NCI-H1105 (cell line): ENCODE data around the gene PLPP3.
A peak's percentile ranks its signal among the peaks of the same experiment; 100 is the strongest.
"Not testable (repeated sequence)": the region's sequence is repeated elsewhere in the genome, so short reads cannot be mapped to it uniquely, and the experiment has no call there.

Experiments
- DNase-seq: peaks from one replicate; lab custom pipeline; 2025; lab: John Stamatoyannopoulos, UW

Gene PLPP3

GRCh38 chr1:56578963-56579875 is at the start of gene PLPP3:
Gene PLPP3, minus strand, starts transcription at chr1:56579563. Its CDS starts 547 bp downstream, at chr1:56579016.
- DNase-seq, result peak; percentile 63

- DNase-seq, result no peak
Observed at GRCh38 chr1:56627636-56628039, 48.3 kb upstream of the PLPP3 start.

GRCh38 chr1:56627019-56627635 is 47.8 kb upstream of the PLPP3 start:
- no peak for DNase-seq

- no peak for DNase-seq
Observed at GRCh38 chr1:56626546-56626945, 47.2 kb upstream of the PLPP3 start.

GRCh38 chr1:56625819-56626440 is 46.6 kb upstream of the PLPP3 start:
- DNase-seq, result no peak

- no peak for DNase-seq
Observed at GRCh38 chr1:56617141-56617540, 37.8 kb upstream of the PLPP3 start.

GRCh38 chr1:56610770-56611169 is 31.4 kb upstream of the PLPP3 start:
- DNase-seq, result not testable (repeated sequence)

- not testable (repeated sequence) for DNase-seq
Observed at GRCh38 chr1:56610097-56610496, 30.7 kb upstream of the PLPP3 start.

GRCh38 chr1:56595397-56596191 is 16.2 kb upstream of the PLPP3 start:
- not testable (repeated sequence) for DNase-seq

- no peak for DNase-seq
Observed at GRCh38 chr1:56591909-56592308, 12.5 kb upstream of the PLPP3 start.

- no peak for DNase-seq
Observed at GRCh38 chr1:56590520-56591011, 11.2 kb upstream of the PLPP3 start.

- DNase-seq, result no peak
Observed at GRCh38 chr1:56589369-56589768, 10.0 kb upstream of the PLPP3 start.

- DNase-seq, result no peak
Observed at GRCh38 chr1:56586502-56586901, 7.1 kb upstream of the PLPP3 start.

GRCh38 chr1:56585985-56586384 is 6.6 kb upstream of the PLPP3 start:
- no peak for DNase-seq

GRCh38 chr1:56584910-56585528 is 5.7 kb upstream of the PLPP3 start:
- peak; percentile 27 for DNase-seq

- no peak for DNase-seq
Observed at GRCh38 chr1:56583957-56584468, 4.7 kb upstream of the PLPP3 start.

GRCh38 chr1:56580771-56581170 is 1.4 kb upstream of the PLPP3 start:
- no peak for DNase-seq

GRCh38 chr1:56578138-56578962 is 1.0 kb downstream of the PLPP3 start:
- peak; percentile 66 for DNase-seq

GRCh38 chr1:56577406-56578137 is 1.8 kb downstream of the PLPP3 start:
- no peak for DNase-seq
